Esophagus mucosa (tissue), 1 donor: Measurements from ENCODE around the gene RXFP1. TPM values are rescaled to one million over a fixed set of nuclear protein-coding genes. Genes with fewer than 3 reads are reported as not detected.

Experiments used
- ATAC-seq: fragments of 200-7000 bp; cut with Tn5 transposase; one replicate; pipeline ENCODE4 v1.9.1; 2020
- total RNA-seq: library from RNA; stranded (reverse); gene quantifications from one replicate; pipeline ENCODE4 v1.2.4, GENCODE V29; 2023
- donor health status: DM: yes; HTN: yes; CAD: no.

Gene RXFP1
- total RNA-seq = 0.12 TPM

DNA sequence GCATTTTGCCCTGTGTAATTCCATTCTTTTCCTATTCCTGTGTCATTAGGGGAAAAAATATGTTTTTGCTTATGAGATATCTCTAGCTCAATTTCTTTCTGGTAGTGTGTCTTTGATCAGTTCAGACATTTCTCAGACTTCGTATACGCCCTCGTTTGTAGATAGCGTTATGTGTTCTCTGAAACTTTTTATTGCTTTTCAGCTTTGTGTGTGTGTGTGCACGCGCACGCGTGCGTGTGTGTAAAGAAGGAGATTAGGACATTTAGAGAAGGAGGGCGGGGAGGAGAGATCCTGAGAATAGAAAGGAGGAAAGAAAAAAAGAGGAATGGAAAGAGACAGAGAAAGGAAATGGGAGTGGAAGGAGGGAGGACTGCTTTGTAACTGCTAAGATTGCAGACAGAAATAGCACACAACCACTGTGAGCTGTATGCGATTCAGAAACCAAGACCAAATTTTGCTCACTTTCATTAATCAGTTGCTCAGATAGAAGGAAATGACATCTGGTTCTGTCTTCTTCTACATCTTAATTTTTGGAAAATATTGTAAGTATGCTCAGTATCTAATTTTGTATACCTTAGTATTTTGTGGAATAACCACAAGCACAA lies at the start of gene RXFP1:
RXFP1 (plus strand) TSS at position 399 of the 605 bp plus-strand sequence; CDS start at position 494, 95 bp downstream.
- no peak for ATAC-seq

DNA sequence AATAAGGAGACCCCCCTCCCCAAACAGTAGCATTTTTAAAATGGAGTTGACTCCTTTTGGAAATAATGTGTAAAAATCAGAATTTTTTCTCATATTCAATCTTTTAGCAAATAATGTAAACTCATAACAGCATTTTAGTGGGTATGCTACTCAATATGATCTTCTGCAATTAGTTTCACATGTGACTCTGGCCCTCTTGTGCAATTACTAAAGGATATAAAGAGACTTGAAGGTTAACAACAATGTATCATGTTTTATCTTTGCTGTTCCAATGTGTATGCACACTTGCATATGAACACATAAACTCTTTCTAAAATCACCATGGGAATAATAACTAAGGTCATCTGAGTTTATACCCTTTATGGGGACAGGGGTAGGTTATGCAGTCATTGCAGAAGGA lies 39.9 kb upstream of the RXFP1 start:
- ATAC-seq = no peak

DNA sequence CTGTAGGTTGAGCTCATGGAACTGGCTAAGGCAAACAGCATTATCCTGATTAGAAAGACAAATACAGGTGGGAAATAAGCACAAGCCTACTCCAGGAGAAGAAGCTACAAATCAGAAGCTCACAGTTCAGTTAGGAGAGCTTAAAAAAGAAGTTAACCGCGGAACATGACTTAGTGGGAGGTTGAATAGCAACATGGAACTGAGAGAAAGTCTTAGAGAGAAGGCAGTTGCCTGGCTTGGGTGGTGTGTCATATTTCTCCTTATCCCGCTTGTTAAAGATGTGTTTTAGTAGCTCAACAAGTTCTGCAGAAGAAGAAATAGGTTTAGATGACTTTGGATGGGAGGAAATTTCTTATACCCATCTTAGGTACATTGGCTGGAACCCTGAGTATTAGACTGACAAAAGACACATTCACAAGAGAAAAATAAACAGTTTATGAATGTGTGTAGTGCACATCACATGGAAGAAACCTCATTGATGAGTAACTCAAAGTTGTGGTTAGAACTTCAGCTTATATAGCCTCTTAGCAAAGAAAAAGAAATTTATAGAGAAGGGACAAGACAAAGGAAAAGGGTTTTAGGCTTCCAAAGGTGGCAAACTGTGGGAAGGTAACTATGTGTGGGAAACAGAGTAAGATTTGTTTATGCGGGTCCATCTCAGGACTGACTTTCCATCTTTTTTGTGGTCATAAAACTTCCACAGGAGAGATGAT lies 37.4 kb upstream of the RXFP1 start:
- no peak for ATAC-seq

DNA sequence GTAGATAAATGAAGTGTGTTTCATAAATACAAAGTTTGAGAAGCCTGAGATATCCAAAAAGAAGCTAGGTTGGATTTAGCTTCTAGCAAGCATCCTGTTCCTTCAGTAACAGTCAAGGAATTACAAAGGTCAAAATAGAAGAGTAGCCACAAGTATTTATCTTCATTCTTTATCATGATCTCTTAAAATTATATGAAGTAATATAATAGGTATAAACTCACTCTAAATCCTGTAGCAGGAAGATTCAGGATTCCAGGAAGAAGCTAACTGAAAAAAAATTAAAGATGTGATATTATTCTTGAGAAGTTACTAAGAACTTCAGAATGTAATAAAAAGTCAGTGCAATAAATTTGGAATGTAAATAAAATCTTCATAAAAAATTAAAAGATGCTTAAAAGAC lies 31.1 kb upstream of the RXFP1 start:
- no peak for ATAC-seq

DNA sequence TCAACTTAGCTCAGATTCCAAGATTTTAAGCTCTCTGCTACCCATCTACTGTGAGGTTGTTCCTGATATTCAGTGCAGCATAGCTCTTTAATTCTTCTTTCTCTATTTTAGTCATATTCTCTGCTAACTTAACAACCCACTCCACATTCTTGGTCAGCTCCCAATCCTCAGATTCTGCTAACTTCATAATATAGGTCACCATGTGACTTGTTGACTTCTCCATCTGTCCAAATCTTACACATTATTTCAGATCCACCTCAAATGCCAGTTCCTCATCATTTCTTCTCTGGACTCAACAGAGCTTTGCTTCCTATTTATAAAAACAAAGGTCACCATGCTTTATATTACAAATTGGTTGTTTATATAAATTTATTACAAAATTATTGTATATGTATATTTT lies 29.3 kb upstream of the RXFP1 start:
- no peak for ATAC-seq

DNA sequence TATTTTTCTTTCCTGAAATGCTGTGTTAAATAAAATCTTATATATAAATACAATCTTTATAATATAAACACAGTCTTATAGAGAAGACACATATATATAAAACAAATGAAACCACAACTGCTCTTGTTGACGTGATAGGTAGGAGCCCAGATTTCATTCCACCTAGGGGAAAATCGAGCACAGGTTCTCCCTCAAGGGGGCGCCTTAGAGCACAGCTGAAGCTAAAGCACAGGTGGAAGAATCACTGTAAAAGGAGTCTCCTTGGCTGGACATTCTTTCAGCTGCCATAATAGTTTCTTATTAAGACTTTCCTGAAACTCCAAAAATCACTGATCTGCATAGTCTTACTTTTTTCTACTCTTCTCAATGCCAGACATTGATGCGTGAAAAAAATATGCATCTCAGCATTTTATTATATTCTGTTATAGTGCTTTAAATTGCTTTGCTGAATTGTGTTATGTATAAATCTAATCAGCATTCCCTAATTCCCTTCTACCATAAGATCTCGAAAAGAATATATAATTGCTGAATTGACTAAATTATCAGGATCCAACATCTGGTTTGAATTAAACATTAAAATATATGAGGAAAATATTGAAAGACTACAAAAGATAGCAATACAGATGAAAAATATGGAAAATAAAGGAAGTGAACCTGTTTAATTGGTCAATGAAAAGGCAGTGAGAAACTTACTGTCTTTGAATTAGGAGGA lies 25.5 kb upstream of the RXFP1 start:
- ATAC-seq = no peak

DNA sequence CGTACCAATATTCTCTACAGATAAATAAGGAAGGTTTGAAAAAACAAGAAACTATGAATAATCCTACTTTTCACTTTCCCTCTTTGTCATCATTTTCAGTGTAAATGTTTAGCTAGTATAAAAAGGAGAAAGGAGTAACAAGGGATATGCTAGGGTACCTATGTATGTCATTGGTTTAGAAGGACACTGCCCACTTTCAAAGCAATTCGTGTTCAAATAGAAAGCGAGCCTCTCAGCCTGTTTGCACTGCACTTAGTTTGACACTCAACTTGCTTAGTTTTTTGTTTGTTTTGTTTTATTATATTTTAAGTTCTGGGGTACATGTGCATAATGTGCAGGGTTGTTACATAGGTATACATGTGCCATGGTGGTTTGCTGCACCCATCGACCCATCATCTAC lies 21.6 kb upstream of the RXFP1 start:
- ATAC-seq = no peak

DNA sequence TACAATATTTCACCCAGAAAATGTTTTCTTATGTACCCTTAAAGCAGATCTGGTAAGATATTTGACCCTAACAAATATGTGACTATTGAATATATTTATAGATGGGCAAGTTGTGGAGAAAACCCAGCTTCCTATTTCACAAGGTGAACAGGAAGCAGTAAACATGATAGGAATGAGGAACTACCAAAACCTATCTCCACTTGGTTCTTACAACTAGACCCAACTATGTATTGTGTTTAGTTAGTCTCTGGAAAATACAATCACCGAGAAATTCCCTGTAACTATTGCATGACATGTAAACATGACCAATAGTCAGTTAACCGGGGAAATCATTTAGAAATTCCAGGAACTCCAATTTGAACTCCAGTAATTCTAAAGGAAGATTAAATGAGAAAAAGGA lies 8.4 kb upstream of the RXFP1 start:
- no peak for ATAC-seq

DNA sequence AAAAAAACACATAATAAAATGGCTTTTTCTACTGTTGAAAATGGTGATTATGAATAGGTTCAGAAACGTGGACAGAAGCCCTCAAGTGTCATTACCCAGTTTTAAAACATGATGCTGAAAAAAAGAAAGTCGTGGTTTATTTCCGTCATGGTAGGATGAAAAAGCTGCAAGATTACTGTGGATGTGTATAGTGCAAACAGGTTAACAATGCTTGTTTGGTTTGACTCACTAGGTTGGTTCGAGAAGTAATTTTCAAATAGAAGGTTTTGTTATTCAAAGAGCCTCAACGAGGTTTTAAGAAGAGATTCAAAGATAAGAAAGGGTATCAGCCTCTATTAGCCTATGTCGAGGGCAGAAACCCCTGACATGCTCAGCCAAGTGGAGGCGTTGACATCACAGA lies 2.5 kb upstream of the RXFP1 start:
- no peak for ATAC-seq

DNA sequence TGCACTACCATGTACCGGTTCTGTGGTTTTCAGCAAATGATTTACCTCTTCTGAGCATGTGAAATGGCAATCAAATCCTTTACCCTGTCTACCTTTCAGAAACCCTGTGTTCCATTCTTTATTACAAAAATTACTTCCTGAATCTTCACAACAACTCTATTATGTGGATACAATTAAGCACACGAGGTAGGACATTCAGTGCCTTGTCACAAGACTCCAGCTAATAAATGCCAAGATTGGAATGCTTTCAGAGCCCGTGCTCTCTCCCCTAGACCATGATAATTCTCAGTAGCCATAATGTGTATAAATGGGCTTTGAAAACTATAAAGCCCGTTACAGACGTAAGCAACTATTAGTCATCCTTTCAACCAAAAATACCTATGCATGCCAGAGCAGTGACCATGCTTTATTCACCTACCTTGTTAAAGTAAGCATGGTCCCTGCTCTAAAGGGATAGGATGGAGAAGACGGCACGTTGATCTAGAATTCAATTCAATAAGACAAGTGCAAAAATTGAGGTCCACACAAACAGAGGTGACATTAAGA lies 2.4 kb downstream of the RXFP1 start:
- ATAC-seq = no peak

DNA sequence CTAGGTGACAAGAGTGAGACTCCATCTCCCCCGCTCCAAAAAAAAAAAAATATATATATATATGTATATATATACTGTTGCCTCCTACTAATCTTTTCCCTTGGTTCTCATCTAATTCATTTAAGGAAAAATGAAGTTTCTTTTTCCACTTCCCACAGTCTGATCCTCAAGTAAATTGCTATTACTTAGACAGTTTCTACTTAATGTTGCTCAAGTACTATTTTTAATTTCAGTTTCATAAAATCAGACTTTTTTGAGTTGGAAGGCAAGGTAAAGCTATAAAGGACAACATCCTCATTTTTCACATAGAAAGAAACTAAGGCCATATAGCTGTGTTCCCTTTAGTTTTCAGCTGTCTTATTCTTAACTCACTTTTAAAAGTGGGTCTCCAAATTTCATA lies 5.8 kb downstream of the RXFP1 start:
- ATAC-seq = no peak

DNA sequence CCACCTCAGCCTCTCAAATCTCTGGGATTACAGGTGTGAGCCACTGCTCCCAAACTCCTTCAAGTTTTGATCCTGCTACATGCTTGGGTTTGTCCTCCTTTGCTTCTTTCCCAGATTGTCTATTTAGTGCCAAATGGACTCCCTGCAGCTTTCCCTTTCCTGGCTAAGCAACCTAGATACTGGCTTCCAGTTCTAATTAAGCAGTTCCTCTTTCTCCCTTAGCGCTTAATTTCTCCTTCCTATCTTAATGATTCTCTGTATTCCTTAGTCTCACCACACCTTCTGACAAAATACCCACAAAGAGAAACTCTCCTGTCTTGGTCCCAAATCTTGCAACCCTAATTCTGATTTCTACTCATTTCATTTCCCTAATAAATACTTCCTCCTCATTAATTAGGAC lies 7.8 kb downstream of the RXFP1 start:
- no peak for ATAC-seq

DNA sequence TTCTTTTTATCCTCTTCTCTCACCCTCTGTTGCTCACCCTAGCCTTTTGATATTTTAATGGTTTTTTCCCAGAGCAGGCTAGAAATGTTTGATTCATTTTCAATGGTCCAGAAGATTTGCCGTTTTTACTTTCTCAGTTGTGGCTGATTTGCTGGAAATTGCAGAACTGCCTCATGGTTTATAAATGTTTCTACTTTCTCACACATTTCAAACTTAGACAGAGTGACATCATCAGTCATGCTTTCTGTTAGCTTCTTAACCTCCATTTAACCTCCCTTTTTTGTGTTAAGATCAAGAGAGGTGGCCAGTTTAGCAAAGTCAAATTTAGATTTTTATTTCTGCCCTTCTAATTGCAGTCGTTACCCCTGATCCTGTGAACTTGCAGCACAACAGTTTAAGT lies 8.7 kb downstream of the RXFP1 start:
- ATAC-seq = no peak

DNA sequence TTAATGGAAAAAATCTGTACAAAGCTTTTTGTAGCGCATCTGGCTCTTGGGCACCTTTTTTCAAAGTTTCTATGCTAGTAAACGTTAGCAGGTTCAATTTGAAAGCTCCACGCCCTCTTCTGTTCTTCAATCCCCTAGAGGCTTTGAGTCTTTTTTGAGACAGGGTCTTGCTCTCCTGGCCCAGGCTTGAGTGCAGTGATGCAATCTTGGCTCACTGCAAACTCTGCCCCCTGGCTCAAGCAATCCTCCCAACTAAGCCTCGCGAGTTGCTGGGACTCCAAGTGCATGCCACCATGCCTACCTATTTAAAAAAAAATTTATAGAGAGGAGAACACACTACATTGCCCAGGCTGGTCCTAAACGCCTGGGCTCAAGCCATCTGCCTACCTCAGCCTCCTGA lies 9.2 kb downstream of the RXFP1 start:
- ATAC-seq = no peak

DNA sequence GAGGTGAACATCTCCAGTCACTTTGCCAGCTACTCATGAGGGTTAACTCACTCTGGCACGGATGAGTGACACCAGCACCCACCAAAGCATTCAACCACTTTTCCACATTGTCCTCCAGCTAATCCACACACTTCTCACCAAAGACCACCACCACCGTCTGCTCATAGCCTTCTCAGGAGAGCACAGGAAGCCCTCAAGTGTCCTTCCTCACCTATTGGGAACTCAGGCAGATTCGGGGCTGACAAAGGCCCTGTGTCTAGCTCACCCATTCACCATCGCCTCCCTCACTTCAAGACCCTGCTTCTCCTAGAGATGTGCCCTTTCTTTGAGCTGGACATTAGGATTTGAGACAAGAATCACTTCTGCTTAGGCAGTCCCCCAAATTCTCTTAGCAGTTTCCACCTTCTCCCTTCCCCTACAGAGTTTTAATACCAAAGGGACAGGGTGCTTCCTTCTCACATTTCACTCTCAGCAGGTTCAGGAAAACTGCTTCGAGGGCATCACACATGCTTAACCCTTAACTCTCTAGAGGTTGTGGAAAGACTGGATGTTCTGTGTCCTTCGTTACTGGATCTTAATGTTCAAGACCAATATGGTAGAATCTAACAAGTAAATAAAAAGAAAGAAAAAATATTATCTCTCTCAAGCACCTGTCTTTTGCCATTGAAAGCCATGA lies 11.0 kb downstream of the RXFP1 start:
- ATAC-seq = no peak

DNA sequence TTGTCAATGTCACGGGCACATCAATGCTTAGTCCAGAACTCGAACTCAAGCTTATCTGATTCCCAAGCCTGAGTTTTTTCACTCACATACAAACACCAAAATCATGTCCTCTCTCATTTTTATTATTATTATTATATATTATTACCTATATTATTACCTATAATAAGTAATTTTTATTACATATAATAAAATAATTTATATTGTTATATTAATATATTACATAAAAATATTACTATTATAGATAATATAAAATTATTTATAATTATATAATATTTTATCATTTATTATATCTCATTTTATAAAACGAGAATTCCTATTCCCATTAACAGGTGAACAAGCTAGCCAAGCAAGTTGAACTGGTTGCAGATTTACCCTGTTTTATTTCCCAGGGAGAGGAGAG lies 13.0 kb downstream of the RXFP1 start:
- no peak for ATAC-seq

DNA sequence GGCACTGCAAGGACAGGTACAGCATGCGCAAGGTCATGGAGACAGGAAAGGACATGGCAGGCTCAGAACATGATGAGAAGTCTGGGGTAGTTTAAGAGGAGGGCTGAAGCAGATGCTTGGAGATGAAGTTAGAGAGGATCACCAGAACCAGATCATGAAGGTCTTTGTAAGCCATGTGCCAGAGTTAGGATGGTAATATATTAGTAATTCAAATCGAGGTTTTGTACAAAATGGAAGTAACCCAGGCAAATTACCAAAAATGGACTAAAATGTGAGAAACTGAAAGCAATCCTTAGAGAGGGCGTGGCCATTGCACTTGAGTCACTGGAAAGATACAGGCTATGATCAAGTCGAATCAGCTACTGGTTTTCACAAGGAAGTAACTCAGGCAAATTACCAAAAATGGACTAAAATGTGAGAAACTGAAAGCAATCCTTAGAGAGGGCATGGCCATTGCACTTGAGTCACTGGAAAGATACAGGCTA lies 13.5 kb downstream of the RXFP1 start:
- no peak for ATAC-seq

DNA sequence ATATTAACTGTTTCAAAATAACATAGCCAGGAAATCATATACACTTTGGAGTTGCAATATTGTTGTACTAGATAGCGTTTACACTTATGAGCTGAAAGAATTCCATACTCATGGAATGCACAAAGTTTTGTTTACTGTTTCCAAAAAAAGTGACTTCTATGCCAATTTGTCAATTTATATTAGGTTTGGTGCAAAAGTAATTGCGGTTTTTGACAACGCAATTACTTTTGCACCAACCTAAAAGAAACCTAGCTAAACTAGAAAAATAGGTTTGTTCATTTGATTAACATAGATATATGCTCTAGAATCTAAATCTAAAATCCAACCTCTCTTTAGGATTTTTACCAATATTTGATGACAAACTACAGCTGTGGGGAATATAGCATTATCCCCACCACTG lies 15.2 kb downstream of the RXFP1 start:
- ATAC-seq = no peak

DNA sequence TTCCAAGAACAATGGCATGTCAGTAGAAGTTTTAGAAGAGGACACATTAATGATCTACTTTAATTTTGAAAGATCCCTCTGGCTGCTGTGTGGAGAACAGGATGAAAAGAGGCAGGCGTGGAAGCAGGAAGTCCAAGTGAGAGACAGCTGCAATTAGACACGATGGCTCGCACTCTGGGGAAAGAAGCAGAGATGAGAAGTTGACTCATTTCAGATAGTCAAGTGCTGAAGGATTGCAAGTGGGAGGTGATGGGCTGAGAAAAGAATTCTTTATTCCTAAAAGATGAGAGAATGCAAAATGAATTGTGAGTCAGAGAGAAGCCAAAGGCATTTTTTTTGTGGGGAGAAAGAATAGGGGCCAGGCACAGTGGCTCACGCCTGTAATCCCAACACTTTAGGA lies 16.5 kb downstream of the RXFP1 start:
- ATAC-seq = no peak

DNA sequence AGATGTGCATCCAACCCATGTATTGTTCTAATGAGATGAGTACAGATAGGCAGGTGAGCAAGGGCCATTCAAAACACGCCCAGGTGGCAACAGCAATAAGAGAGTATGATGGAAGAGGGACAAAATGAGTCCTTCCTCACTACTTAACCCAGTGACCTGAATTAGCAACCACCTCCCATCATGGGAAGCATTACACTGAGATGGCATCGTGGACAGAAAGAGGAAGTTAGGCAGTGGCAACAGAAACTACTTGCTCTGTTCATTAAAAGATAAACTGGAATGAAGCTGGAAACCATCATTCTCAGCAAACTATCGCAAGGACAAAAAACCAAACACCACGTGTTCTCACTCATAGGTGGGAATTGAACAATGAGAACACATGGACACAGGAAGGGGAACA lies 17.2 kb downstream of the RXFP1 start:
- ATAC-seq = no peak

DNA sequence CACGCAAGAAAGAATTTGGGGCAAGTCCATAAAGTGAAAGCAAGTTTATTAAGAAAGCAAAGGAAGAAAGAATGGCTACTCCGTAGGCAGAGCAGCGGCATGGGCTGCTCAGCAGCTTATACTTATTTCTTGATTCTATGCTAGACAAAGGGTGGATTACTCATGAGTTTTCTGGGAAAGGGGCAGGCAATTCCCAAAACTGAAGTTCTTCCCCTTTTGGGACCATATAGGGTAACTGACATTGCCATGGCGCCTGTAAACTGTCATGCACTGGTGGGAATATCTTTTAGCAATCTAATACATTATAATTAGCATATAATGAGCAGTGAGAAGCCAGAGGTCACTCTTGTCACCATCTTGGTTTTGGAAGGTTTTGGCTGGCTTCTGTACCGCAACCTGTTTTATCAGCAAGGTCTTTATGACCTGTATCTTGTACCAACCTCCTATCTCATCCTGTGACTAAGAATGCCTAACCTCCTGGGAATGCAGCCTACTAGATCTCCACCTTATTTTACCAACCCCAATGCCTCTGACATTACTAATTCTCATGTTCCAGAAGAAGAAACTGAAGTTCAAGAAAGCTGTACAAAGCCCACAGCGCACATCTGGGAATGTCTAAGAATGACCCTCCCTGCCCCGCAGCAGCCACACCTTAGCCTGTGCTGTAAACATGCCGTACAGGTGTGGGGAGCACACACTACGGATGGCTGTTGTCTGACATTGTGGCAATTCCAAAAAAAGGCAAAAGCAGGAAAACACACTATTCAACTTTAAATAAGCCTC lies 18.6 kb downstream of the RXFP1 start:
- ATAC-seq = no peak

DNA sequence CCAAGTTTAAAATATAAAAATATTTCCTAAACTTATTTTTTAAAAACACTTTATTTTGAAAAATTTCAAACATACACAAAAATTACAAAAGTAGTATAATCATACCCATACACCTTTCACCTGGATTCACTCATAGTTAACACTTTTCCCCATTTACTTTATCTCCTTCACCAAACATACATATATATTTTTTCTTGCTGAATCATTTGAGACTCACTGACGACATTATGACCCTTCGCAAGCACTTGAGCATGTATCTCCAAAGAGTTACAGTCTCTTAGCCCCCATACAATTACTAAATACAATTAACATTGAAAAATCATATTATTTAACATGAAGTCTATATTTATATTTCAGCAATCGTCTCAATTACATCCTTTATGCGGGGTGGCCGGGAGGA lies 19.8 kb downstream of the RXFP1 start:
- no peak for ATAC-seq
